GM12801 (cell line): ENCODE measurements around the gene FAM184B.

ENCODE experiments used
- TF ChIP-seq, protein P1 (sequence below): IDR thresholded peaks from one replicate; pipeline ENCODE4 v1.5.1; 2011; ENCODE audit warnings: control low read depth; ENCODE audit not compliant: insufficient read length; ENCODE audit errors: extremely low read depth

Gene FAM184B

DNA sequence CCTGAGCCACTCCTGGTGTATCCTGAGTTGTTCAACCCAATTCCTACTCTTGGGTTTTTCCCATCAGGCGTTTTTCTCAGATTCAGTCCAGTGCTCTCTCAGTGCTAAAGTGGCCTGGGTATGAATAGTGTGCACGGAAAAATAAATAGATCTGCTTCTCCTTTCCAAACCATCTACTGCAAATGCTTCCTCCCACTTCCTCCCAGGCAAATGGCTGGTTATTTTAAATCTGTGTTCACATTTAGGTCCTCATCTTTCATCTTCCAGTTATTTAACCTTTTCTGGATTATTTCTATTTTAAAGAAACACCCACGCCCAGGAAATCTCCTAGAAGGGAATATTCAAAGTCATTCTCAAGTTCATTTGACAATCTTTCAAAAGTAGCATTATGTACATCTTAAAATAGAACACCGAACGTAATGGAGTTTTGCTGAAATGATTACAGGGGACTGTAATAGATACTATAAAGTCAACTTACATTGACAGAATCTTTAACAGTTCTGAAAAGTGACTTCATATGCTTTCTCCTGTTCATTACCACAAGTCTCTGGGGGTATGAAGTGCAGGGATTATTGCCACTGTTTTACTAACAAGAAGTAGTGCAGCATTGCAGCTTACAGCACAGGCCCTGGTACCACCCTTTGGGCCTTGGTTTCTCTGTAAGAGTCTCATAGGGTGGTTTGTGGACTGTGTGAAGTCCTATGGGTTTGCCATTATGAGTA, 100.7 kb downstream of the FAM184B start:
- TF ChIP-seq, protein P1, sequence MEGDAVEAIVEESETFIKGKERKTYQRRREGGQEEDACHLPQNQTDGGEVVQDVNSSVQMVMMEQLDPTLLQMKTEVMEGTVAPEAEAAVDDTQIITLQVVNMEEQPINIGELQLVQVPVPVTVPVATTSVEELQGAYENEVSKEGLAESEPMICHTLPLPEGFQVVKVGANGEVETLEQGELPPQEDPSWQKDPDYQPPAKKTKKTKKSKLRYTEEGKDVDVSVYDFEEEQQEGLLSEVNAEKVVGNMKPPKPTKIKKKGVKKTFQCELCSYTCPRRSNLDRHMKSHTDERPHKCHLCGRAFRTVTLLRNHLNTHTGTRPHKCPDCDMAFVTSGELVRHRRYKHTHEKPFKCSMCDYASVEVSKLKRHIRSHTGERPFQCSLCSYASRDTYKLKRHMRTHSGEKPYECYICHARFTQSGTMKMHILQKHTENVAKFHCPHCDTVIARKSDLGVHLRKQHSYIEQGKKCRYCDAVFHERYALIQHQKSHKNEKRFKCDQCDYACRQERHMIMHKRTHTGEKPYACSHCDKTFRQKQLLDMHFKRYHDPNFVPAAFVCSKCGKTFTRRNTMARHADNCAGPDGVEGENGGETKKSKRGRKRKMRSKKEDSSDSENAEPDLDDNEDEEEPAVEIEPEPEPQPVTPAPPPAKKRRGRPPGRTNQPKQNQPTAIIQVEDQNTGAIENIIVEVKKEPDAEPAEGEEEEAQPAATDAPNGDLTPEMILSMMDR: no peak

DNA sequence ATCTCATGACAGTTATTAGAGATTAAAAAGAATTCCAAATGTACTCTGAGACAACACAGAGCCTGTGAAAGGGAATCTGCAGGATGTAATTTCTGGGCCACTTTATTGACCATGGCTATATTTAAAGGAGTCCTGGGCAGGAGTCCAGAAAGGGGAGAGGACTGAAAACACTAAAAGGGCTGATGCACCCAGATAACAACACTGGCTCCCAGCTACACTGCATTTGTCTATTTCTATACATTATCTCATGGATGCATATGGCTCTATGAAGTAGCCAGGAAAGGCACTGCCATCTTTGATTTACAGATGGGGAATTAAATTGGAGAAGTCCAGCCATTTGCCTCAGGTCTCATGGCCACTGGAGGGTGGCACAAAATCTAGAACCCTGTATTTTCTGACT, 111.0 kb downstream of the FAM184B start:
- TF ChIP-seq, protein P1: no peak

DNA sequence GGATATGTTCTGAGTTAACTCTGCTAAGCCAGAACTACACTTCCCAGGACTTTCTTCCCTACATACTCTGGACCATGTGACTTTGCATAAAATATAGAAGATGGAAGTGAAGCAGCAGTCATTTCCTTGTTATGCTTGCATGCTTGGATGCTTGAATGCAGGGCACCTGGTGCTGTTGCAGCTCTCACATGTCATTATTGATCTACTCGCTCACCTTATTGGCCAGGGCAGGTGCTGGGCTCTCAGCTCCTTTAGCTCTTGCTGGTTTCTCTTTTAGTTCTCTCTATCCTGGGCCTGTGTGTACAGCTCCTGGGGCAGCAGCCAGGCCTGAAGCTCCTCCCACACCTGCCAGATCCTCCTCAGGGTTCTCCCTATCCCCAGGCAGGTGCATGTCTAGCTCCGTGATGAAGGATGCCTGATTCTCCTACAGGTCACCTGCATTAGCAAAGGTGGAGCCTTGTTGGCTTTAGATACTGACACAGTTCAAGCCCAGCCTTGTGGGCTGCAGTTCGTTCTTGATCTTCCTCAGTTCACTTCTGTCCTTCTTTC, 113.7 kb downstream of the FAM184B start:
- TF ChIP-seq, protein P1: no peak

DNA sequence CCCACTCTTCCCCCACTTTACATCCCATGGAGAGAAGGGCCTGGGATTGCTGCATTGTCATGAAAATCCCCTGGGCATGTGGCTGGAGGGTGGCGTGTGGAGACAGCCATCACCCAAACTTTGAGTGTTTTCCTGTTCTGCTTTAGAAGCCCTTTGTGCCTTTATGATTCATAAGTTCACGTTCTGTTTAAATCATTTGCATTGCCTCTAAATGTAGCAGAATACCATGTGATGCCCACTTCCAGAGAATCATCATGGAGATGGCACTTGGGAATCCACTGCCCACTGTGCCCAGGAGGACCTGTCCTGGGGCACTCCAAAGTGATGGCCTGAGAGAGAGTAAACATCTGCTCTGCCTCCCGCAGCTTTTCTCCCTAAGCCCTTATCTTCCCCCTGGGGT, 114.2 kb downstream of the FAM184B start:
- TF ChIP-seq, protein P1: no peak

DNA sequence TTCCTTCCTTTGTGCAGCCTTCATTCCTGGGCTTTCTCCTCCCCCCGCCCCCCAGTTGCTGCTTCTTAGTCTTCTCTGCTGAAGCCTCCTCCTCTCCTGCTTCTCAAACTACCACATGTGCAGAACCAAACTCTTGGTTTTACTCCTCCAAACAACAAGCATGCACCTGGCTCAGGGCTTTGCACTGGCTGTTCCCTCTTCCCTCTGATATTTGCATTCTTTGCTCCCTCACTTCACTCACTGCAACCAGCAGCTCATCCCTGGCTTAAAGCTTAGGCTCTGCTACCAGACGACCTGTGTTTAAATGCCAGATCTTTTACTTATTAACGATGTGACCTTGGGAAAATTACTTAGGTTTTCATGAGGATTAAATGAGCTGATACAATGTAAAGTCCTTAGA, 115.6 kb downstream of the FAM184B start:
- TF ChIP-seq, protein P1: no peak

DNA sequence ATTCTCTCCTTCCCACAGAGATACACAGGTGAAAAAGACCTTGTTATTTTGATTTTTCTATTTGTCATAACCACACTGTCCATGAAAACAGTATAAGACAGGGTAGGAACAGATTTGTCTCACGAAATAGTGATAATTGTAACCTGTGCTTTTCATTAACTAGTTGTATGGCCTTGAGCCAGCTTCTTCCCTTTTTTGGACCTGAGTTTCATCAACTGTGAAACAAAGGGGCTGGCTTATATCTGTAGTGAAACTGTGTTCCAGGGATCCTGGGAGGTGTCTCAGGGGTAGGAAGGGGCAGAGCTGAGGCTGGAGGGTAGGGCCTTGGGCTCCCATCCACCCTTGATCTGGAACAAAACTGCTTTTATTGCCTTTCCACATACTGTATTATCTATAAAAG, 116.1 kb downstream of the FAM184B start:
- TF ChIP-seq, protein P1: no peak

DNA sequence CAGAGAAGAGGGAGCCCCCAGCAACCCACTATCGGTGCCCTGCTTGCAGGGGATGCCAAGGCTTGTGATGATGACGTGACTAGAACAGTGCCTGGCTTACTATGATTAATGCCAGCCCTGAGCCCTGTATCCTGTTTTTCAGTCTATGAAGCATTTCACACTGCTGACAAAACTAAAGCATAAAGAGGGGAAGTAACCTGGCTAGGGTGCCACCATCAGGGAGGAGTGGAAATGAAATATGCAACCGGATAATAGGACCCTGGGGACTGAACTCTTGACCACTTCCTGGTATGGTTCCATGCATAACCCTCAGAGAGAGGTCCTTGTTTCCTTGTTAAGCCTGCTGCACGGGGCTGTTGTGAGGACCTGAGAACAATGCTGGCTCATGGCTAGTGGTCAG, 116.7 kb downstream of the FAM184B start:
- TF ChIP-seq, protein P1: no peak
